Body of pancreas (tissue), 4 donors: ENCODE measurements around the gene MKX. TPM values are rescaled to one million over a fixed set of nuclear protein-coding genes. Genes with fewer than 3 reads are reported as not detected.

Experiments used
- ATAC-seq: fragments of 150-250 bp; one replicate; pipeline ENCODE4 v1.9.1; 2016
- DNase-seq, 4 donors: peaks; one replicate each; pipeline ENCODE4 v3.0.0-alpha.2; 2019
- H3K27ac ChIP-seq, 4 donors: fragments of 200-600 bp; sonication (generic); 1 replicate in 3 of 4; 2 replicates in 1 of 4; pipeline versions ENCODE4 v1.5.1 to v1.6.1; 2016 to 2019; ENCODE audit warnings: mild to moderate bottlenecking in 1 of 4, mixed read lengths in 1 of 4, moderate library complexity in 1 of 4
- H3K27me3 ChIP-seq, 2 donors: fragments of 200-600 bp; sonication (generic); one replicate each; pipeline ENCODE4 v1.6.0; 2016; ENCODE audit warnings: mild to moderate bottlenecking in 1 of 2
- H3K36me3 ChIP-seq, 2 donors: fragments of 200-600 bp; sonication (generic); replicated peaks in 1 of 2; 2 replicates each; pipeline ENCODE4 v1.5.1; 2016; ENCODE audit warnings: low read depth in 2 of 2; ENCODE audit not compliant: insufficient read depth in 1 of 2
- H3K4me1 ChIP-seq: fragments of 200-600 bp; sonication (generic); one replicate; pipeline ENCODE4 v1.6.0; 2016
- H3K4me3 ChIP-seq, 2 donors: fragments of 200-600 bp; sonication (generic); 1 replicate in 1 of 2; 2 replicates in 1 of 2; pipeline ENCODE4 v1.5.1; 2016 to 2019
- H3K9me3 ChIP-seq, 3 donors: fragments of 200-600 bp; sonication (generic); 1 replicate in 2 of 3; 2 replicates in 1 of 3; pipeline ENCODE4 v1.5.1; 2016
- CTCF ChIP-seq, 7 experiments: fragments of 450-650 bp in 4 of 7; fragments of 200-600 bp in 3 of 7; sonication (generic) in 3 of 7; IDR thresholded peaks; one replicate each; pipeline ENCODE4 v1.5.1; 2016 to 2019; ENCODE audit warnings: antibody characterized with exemption in 7 of 7
- POLR2A ChIP-seq, 3 donors: fragments of 450-650 bp; IDR thresholded peaks; one replicate each; pipeline ENCODE4 v1.6.1; 2016; ENCODE audit warnings: antibody characterized with exemption in 3 of 3, mild to moderate bottlenecking in 2 of 3
- WGBS, 2 donors: methylation state at CpG; one replicate each; pipeline ENCODE4 v1.1.5; 2017; 5-methylcytosine and 5-hydroxymethylcytosine counted together
- intact Hi-C: fragments of 100-400 bp; cut with DNase I; formaldehyde crosslinking; loops from one replicate; pipeline ENCODE4 v1.15.1; 2023
- total RNA-seq, 2 donors: library from RNA; depleted of rRNA; stranded (reverse); fragments of >200 nt; gene quantifications; one replicate each; pipeline ENCODE4 v1.1.0, GENCODE V29; 2016

Gene MKX
- total RNA-seq, 2 donors from 2014 or later, result 0.33 to 1.6 TPM

GRCh38 chr10:27717861-27718260, 27.8 kb downstream of the MKX start:
- ATAC-seq, result no peak
- intact Hi-C loops, result no loop called here

GRCh38 chr10:27717224-27717623, 28.4 kb downstream of the MKX start:
- Histone ChIP-seq H3K9me3 (no peaks in the 10 kb centered on the region), H3K27ac (no peak overlapping the region), H3K4me1 (no peaks in the 10 kb centered on the region), H3K36me3 (no peaks in the 10 kb centered on the region), H3K27me3 (no peaks in the 10 kb centered on the region), H3K4me3 (no peak overlapping the region)
- DNase-seq (no peak), ATAC-seq (no peak)
- TF ChIP-seq CTCF (IDR thresholded peaks at IDR 0.05) (no peak), POLR2A (IDR thresholded peaks at IDR 0.05) (no peak)
- intact Hi-C loops, result no loop called here
- WGBS, 2 donors, result 89 to 92% methylated on average over 3 of the region's 3 CpGs

More at GRCh38 chr10:27717861-27718260, 27.8 kb downstream of the MKX start:
- Histone ChIP-seq H3K4me1 (no peaks in the 10 kb centered on the region), H3K4me3 (no peak overlapping the region), H3K36me3 (no peaks in the 10 kb centered on the region), H3K27me3 (no peaks in the 10 kb centered on the region), H3K9me3 (no peaks in the 10 kb centered on the region), H3K27ac (no peak overlapping the region)
- no peak for DNase-seq
- TF ChIP-seq CTCF (IDR thresholded peaks at IDR 0.05), result no peak
- no peak for TF ChIP-seq POLR2A (IDR thresholded peaks at IDR 0.05)
- 72 to 73% methylated on average over 3 of the region's 3 CpGs for WGBS, 2 donors

GRCh38 chr10:27716521-27716920, 29.1 kb downstream of the MKX start:
- Histone ChIP-seq H3K4me1 (no peaks in the 10 kb centered on the region), H3K27ac (no peak overlapping the region), H3K9me3 (no peaks in the 10 kb centered on the region), H3K4me3 (no peak overlapping the region), H3K36me3 (no peaks in the 10 kb centered on the region), H3K27me3 (no peaks in the 10 kb centered on the region)
- ATAC-seq, result no peak
- WGBS, 2 donors, result 69 to 91% methylated on average over 5 of the region's 5 CpGs
- no peak for DNase-seq
- TF ChIP-seq POLR2A (IDR thresholded peaks at IDR 0.05), result no peak
- no peak for TF ChIP-seq CTCF (IDR thresholded peaks at IDR 0.05)
- intact Hi-C loops, result no loop called here

- TF ChIP-seq POLR2A (IDR thresholded peaks at IDR 0.05) (no peak), CTCF (IDR thresholded peaks at IDR 0.05) (no peak)
- no peaks in the 10 kb centered on the region for H3K27me3 ChIP-seq
- H3K27ac ChIP-seq, result no peak overlapping the region
- H3K4me1 ChIP-seq, result no peaks in the 10 kb centered on the region
- no peak overlapping the region for H3K4me3 ChIP-seq
- DNase-seq (no peak), ATAC-seq (no peak)
- WGBS, 2 donors, result 55 to 80% methylated on average over 3 of the region's 3 CpGs
- H3K9me3 ChIP-seq, result no peaks in the 10 kb centered on the region
- intact Hi-C loops, result no loop called here
- H3K36me3 ChIP-seq, result no peaks in the 10 kb centered on the region
Observed at GRCh38 chr10:27715505-27715904, 30.1 kb downstream of the MKX start.

GRCh38 chr10:27714349-27714748, 31.3 kb downstream of the MKX start:
- H3K9me3 ChIP-seq, result no peaks in the 10 kb centered on the region
- H3K4me3 ChIP-seq, result no peak overlapping the region
- ATAC-seq, result no peak
- DNase-seq, result no peak
- TF ChIP-seq CTCF (IDR thresholded peaks at IDR 0.05), result no peak
- TF ChIP-seq POLR2A (IDR thresholded peaks at IDR 0.05), result no peak
- H3K4me1 ChIP-seq, result no peaks in the 10 kb centered on the region
- no peaks in the 10 kb centered on the region for H3K36me3 ChIP-seq
- no peaks in the 10 kb centered on the region for H3K27me3 ChIP-seq
- intact Hi-C loops, result no loop called here
- 60 to 76% methylated on average over 4 of the region's 4 CpGs for WGBS, 2 donors
- no peak overlapping the region for H3K27ac ChIP-seq
